Measurements from ENCODE around the gene HOXA5. TPM values are rescaled to one million over a fixed set of nuclear protein-coding genes. Genes with fewer than 3 reads are reported as not detected.

The HOXA5 gene
- total RNA-seq, 6 experiments from 2014 or later = 0.18 to 1.5 (median 0.65) TPM

GRCh38 chr7:27117887-27118491 is 25.5 kb downstream of the HOXA5 start:
- Histone ChIP-seq H3K27ac (no peak overlapping the region), H3K36me3 (no peaks in the 10 kb centered on the region), H3K9me3 (no peaks in the 10 kb centered on the region), H3K27me3 (peaks cover 0 to 6% of the 10 kb centered on the region in 2 donors), H3K4me1 (peaks cover 0 to 18% (median 3%) of the 10 kb centered on the region in 4 donors), H3K4me3 (no peak overlapping the region)
- DNase-seq (no peak), ATAC-seq (peak; percentile 6 to 53 (median 26))
- intact Hi-C loops (cut with DNase I) = no loop called here
- TF ChIP-seq CTCF (IDR thresholded peaks at IDR 0.05) (no peak), POLR2A (IDR thresholded peaks at IDR 0.05) (no peak)
- WGBS (ENCODE audit: insufficient coverage, low coverage, low lambda C conversion rate, missing lambda C conversion rate) = 48% methylated on average over 18 of the region's 19 CpGs

- Histone ChIP-seq H3K27me3 (peaks cover 0 to 6% of the 10 kb centered on the region in 2 donors), H3K4me3 (no peak overlapping the region), H3K36me3 (no peaks in the 10 kb centered on the region), H3K27ac (peak overlapping the region in 2 of 3 donors; percentile 26 to 81), H3K4me1 (peaks cover 0 to 11% (median 3%) of the 10 kb centered on the region in 4 donors), H3K9me3 (no peaks in the 10 kb centered on the region)
- WGBS (ENCODE audit: insufficient coverage, low coverage, low lambda C conversion rate, missing lambda C conversion rate) = 36% methylated on average over 7 of the region's 12 CpGs
- TF ChIP-seq POLR2A (IDR thresholded peaks at IDR 0.05) (no peak), CTCF (IDR thresholded peaks at IDR 0.05) (no peak)
- DNase-seq (no peak), ATAC-seq (no peak)
- intact Hi-C loops (cut with DNase I) = no loop called here
These were observed 26.3 kb downstream of the HOXA5 start for GRCh38 chr7:27116962-27117886.

- TF ChIP-seq CTCF (IDR thresholded peaks at IDR 0.05) (no peak), POLR2A (IDR thresholded peaks at IDR 0.05) (no peak)
- ATAC-seq (no peak), DNase-seq (no peak)
- Histone ChIP-seq H3K4me3 (peak overlapping the region; percentile 6 to 30 (median 12)), H3K9me3 (no peaks in the 10 kb centered on the region), H3K27ac (peak overlapping the region; percentile 50 to 81 (median 59)), H3K27me3 (peaks cover 0 to 6% of the 10 kb centered on the region in 2 donors), H3K4me1 (peaks cover 0 to 6% (median 0%) of the 10 kb centered on the region in 4 donors), H3K36me3 (no peaks in the 10 kb centered on the region)
- intact Hi-C loops (cut with DNase I) = no loop called here
- WGBS (ENCODE audit: insufficient coverage, low coverage, low lambda C conversion rate, missing lambda C conversion rate) = 46% methylated on average over 19 of the region's 20 CpGs
These were observed 27.2 kb downstream of the HOXA5 start for GRCh38 chr7:27116031-27116961.
